Stimulated activated CD8-positive, alpha-beta memory T cell treated with anti-CD3 and anti-CD28 coated beads, Interleukin-4, amount 100 ng/mL, for 1 hour (primary cell): ENCODE results near the gene AMMECR1.

Experiments
- DNase-seq, 2 donors: peaks; one replicate each; pipeline ENCODE4 v3.0.0-alpha.2; 2020; ENCODE audit warnings: low read depth in 2 of 2, low spot score in 1 of 2

AMMECR1 gene

GRCh38 chrX:110212299-110212698, 105.6 kb downstream of the AMMECR1 start:
- DNase-seq: no peak

- no peak for DNase-seq
These were observed 106.5 kb downstream of the AMMECR1 start for GRCh38 chrX:110211340-110211739.

GRCh38 chrX:110210417-110211139, 107.3 kb downstream of the AMMECR1 start:
- DNase-seq: no peak

GRCh38 chrX:110208092-110208491, 109.8 kb downstream of the AMMECR1 start:
- DNase-seq: no peak

DNA sequence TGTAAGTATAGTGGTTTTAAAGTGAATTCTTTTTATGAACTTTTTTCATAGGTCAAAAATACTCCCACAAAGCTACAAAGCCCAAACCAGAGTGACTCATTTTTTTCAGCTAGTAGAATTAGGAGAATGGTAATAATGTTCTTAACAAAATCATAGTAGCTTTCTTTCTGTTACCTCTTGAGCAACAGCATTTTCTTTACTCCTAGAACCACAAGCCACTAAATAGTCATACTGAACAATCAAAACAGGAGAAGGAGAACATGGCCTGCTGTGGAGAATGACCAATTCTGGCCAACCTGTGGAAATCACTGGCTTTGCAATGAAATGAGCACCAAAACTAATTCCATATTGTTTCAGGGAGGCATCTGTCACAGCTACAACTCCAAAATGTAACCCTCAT, 112.9 kb downstream of the AMMECR1 start:
- DNase-seq: no peak

- no peak for DNase-seq
These were observed 116.1 kb downstream of the AMMECR1 start for GRCh38 chrX:110201799-110202198.

- DNase-seq: no peak
These were observed 122.9 kb downstream of the AMMECR1 start for GRCh38 chrX:110194977-110195376.

- no peak for DNase-seq
These were observed 125.4 kb downstream of the AMMECR1 start for GRCh38 chrX:110192516-110192915.

DNA sequence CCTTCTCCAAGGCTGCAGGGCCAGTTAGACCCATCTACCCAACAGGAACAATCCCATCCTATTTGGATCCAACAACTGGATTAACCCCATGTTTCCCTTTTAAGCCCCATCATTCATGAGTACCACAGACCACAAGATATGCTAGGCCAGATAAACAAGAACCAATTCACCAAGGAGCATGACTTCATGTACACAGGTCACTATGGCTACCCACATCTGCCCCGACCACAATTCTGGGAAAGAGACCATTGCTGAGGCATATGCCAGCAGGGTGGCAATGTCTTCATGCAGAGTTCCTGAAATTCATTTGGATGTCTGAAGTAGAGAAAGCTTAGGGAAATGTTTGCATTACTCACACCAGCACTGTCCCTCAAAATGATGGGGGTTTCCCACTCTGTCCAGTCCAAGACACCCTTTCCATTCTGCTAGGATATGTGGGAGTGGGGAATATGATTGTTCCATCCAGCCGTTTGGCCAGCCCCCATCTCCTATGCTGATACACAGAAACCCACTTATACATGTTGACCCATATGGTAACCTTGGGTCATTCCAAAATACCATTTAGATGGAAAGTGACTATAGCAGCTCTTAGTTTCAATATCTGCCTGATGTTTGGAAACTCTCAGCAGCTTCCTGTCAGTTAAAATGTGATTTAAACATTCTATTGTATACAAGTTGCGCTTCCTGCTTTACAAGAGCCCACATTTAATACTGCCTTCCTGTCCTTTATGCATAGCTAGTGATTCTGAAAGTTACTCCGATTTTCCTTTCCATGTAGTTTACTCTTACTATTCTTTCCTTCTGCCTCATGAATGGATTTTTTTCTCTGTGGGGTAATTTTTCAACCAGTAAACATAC, 129.0 kb downstream of the AMMECR1 start:
- DNase-seq: no peak

DNA sequence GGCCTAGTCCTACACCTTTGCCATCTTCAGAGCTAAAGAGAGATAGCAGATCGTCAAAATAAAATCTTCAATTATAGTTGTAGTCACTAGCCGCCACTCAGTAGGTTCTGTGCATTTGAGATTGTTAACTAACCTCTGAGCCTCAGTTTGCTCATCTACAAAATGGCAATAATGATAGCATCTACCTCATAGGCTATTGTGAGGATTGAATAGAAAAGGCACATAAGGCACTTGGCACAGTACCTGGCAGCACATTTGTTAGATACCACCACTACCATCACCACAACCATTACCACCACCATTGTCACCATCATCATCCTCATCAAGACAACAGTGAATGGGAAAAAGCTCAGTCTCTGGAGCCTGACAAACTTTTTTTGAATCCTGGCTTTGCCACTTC, 134.6 kb downstream of the AMMECR1 start:
- DNase-seq: no peak

DNA sequence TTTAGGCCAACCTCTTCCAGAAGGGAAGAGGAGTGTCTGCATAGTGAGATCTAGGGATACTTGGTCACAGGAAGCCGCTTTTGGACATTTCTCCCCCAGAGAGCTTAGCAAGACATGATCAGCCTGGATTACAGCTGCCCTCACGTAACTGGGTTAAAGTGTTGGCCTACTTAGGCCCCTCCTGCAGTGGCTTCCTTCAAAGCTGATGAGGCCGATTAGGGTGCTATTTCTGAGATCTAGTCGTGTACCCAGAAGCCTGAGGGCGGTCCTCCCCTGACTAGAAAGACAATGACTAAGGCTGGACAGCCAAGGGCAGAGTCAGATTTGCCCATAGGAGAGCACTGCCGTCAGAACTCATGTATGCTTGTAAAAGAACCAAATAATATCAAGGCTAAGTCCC, 135.0 kb downstream of the AMMECR1 start:
- DNase-seq: no peak

- no peak for DNase-seq
These were observed 135.5 kb downstream of the AMMECR1 start for GRCh38 chrX:110182362-110182761.

- DNase-seq: no peak
These were observed 136.3 kb downstream of the AMMECR1 start for GRCh38 chrX:110181459-110182137.

- no peak for DNase-seq
These were observed 137.0 kb downstream of the AMMECR1 start for GRCh38 chrX:110180928-110181310.

DNA sequence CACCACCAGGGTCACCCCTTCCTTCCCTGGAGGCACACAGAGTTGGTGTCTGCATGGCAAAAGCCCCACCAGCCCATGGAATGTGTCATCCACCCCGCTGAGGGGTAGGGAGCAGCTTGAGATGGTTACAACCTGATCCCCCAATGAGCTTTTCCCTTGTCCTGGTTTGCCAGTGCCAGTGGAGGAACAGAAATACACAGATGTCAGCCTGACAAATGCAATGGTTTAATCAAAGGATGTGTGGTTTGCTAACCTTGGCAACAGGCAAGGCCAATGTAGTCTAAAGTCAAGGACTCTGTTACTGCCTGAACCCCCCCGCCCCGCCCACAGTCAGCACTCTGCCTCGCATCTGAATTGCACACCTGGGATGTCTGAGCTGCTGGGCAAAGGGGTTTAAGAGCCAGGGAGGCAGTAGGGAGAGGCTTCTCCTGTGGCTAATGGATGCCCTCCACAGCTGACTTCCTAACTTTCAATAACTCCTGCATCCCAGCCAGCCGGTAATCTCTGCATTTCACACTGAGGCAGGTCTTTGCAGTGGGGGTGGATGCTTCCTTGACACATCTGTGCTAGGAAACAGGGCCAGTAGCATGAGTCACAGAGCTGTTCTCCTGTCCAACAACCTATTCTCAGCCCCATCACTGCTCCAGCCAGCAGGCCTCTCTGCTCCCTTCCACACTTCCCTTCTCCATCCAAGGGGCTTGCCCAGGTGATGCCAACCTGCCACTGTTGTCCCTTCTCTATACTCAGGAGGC, 137.5 kb downstream of the AMMECR1 start:
- no peak for DNase-seq

- no peak for DNase-seq
These were observed 139.6 kb downstream of the AMMECR1 start for GRCh38 chrX:110178179-110178865.

DNA sequence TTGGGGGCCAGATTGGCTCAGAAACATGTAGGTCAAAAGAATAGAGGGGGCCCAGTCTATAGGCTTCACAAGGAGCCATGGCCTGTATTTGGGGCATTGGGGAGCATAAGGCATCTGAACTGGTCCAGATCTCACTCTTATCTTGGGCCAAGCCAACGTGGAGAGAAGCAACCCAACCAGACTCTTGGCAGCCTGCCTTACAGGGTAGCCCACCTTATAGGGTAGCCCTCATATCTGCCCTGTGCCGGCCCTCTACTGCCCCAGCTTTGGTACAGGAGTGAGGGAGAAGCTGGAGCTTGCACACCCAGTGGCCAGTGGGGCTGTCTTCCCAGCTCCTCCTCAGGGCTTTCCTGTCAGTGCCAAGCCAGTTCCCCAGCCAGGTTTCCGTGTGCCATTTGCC, 142.2 kb downstream of the AMMECR1 start:
- DNase-seq: no peak

GRCh38 chrX:110175146-110175545, 142.7 kb downstream of the AMMECR1 start:
- no peak for DNase-seq

- DNase-seq: no peak
These were observed 144.4 kb downstream of the AMMECR1 start for GRCh38 chrX:110173192-110174175.
